HL-60 (cell line): ENCODE data around the gene NR4A2.

Experiments used
- DNase-seq, 2 experiments: peaks; one replicate each; pipeline ENCODE4 v3.0.0-alpha.2; 2010 to 2020; ENCODE audit warnings: low read depth in 1 of 2, low spot score in 1 of 2
- H3K27ac ChIP-seq: fragments of 250-450 bp; sonication (Bioruptor Pico); replicated peaks from 2 replicates; pipeline ENCODE4 v1.5.1; 2020; ENCODE audit warnings: mild to moderate bottlenecking, moderate library complexity
- H3K27me3 ChIP-seq: fragments of 250-450 bp; sonication (Bioruptor Pico); 2 replicates; pipeline ENCODE4 v1.5.1; 2021; ENCODE audit warnings: mild to moderate bottlenecking, moderate library complexity; ENCODE audit not compliant: insufficient read depth, poor library complexity, severe bottlenecking
- H3K4me3 ChIP-seq: replicated peaks from 2 replicates; pipeline ENCODE4 v1.5.1; 2011; ENCODE audit warnings: mild to moderate bottlenecking, control low read depth, low read length; ENCODE audit not compliant: insufficient read depth
- GABPA ChIP-seq: IDR thresholded peaks from 2 replicates; pipeline ENCODE4 v1.6.1; 2012; ENCODE audit warnings: low read depth
- POLR2AphosphoS5 ChIP-seq: IDR thresholded peaks from 2 replicates; pipeline ENCODE4 v1.6.1; 2012; ENCODE audit warnings: low read depth
- SPI1 ChIP-seq: IDR thresholded peaks from 2 replicates; pipeline ENCODE4 v1.6.1; 2012; ENCODE audit warnings: low read depth, mild to moderate bottlenecking, borderline replicate concordance
- TF ChIP-seq, protein P1 (sequence below): IDR thresholded peaks from one replicate; pipeline ENCODE4 v1.5.1; 2011; ENCODE audit warnings: low read length, control low read depth, inconsistent platforms; ENCODE audit not compliant: insufficient read depth
- TF ChIP-seq, protein P2 (sequence below): IDR thresholded peaks from 2 replicates; pipeline ENCODE4 v1.6.1; 2012; ENCODE audit warnings: low read depth; ENCODE audit not compliant: insufficient replicate concordance

Gene NR4A2

DNA sequence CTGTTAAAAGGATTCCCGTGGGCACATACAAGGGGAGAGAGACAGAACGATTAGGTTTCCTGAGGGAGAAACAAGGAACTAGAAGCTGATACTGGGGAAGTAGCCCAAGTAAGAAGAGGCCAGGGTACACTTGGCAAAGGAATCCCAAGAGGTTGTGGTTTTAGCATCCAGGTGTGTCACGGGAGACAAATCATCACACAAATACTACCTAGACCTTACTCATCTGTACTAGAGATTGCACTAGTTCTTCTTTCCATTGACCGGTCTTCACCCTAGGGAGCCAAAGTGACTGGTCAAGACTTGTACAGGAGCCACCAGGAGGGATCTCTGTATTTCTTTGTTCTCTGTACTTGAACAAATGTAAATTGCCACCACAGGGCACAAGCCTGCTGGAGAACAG is 14.2 kb upstream of the NR4A2 start:
- no peak overlapping the region for H3K4me3 ChIP-seq
- no peak overlapping the region for H3K27ac ChIP-seq
- TF ChIP-seq SPI1 (no peak), POLR2AphosphoS5 (no peak), GABPA (no peak)
- TF ChIP-seq, protein P1, sequence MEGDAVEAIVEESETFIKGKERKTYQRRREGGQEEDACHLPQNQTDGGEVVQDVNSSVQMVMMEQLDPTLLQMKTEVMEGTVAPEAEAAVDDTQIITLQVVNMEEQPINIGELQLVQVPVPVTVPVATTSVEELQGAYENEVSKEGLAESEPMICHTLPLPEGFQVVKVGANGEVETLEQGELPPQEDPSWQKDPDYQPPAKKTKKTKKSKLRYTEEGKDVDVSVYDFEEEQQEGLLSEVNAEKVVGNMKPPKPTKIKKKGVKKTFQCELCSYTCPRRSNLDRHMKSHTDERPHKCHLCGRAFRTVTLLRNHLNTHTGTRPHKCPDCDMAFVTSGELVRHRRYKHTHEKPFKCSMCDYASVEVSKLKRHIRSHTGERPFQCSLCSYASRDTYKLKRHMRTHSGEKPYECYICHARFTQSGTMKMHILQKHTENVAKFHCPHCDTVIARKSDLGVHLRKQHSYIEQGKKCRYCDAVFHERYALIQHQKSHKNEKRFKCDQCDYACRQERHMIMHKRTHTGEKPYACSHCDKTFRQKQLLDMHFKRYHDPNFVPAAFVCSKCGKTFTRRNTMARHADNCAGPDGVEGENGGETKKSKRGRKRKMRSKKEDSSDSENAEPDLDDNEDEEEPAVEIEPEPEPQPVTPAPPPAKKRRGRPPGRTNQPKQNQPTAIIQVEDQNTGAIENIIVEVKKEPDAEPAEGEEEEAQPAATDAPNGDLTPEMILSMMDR: no peak
- TF ChIP-seq, protein P2, sequence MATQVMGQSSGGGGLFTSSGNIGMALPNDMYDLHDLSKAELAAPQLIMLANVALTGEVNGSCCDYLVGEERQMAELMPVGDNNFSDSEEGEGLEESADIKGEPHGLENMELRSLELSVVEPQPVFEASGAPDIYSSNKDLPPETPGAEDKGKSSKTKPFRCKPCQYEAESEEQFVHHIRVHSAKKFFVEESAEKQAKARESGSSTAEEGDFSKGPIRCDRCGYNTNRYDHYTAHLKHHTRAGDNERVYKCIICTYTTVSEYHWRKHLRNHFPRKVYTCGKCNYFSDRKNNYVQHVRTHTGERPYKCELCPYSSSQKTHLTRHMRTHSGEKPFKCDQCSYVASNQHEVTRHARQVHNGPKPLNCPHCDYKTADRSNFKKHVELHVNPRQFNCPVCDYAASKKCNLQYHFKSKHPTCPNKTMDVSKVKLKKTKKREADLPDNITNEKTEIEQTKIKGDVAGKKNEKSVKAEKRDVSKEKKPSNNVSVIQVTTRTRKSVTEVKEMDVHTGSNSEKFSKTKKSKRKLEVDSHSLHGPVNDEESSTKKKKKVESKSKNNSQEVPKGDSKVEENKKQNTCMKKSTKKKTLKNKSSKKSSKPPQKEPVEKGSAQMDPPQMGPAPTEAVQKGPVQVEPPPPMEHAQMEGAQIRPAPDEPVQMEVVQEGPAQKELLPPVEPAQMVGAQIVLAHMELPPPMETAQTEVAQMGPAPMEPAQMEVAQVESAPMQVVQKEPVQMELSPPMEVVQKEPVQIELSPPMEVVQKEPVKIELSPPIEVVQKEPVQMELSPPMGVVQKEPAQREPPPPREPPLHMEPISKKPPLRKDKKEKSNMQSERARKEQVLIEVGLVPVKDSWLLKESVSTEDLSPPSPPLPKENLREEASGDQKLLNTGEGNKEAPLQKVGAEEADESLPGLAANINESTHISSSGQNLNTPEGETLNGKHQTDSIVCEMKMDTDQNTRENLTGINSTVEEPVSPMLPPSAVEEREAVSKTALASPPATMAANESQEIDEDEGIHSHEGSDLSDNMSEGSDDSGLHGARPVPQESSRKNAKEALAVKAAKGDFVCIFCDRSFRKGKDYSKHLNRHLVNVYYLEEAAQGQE: no peak
- DNase-seq: no peak
- H3K27me3 ChIP-seq: no peaks in the 10 kb centered on the region

DNA sequence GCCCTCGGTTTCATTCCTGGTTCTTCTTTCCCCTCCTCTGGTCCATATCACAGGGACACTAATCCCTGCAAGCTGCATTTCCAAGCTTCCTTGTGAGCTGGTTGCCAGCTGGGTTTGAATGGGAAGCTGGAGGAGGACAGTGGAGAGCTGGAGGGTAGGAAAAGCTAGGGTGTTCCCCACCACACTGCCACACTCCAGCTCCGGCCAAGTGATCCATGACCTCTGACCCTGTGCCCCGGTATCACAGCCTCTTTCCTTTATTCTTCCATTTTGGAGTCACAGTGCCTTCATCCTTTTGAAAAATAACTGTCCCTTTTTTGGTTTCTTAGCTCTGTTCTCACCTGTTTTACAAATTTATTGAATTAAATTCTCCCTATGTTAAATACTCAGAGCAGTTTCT is 13.1 kb upstream of the NR4A2 start:
- Histone ChIP-seq H3K4me3 (no peak overlapping the region), H3K27me3 (no peaks in the 10 kb centered on the region), H3K27ac (no peak overlapping the region)
- no peak for DNase-seq
- no peak for TF ChIP-seq GABPA
- no peak for TF ChIP-seq SPI1
- no peak for TF ChIP-seq POLR2AphosphoS5
- TF ChIP-seq, protein P2: no peak
- TF ChIP-seq, protein P1: no peak

DNA sequence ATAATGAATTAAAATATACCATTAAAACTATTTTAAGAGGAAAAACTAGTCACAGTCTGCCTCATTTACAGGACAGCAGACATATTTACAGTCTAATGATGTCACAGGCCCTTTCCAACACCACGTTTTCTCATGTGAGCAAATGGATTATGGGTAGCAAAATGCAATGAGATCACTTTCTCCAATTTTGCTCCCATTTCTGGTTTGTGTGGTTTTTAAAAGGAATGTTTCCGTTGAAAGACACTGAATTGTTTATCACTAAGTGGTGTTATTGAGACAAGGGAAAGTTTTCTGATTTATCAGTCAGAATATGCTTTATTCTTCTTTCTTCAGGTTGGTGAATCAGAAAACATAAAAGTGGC is 11.4 kb upstream of the NR4A2 start:
- TF ChIP-seq, protein P1: no peak
- TF ChIP-seq GABPA (no peak), POLR2AphosphoS5 (no peak), SPI1 (no peak)
- TF ChIP-seq, protein P2: no peak
- Histone ChIP-seq H3K27ac (no peak overlapping the region), H3K4me3 (no peak overlapping the region), H3K27me3 (no peaks in the 10 kb centered on the region)
- DNase-seq: no peak
